Measurements from ENCODE around the gene PRKAR1B.

Gene PRKAR1B

GRCh38 chr7:682810-683209 lies 44.3 kb downstream of the PRKAR1B start:
- TF ChIP-seq, protein P1, sequence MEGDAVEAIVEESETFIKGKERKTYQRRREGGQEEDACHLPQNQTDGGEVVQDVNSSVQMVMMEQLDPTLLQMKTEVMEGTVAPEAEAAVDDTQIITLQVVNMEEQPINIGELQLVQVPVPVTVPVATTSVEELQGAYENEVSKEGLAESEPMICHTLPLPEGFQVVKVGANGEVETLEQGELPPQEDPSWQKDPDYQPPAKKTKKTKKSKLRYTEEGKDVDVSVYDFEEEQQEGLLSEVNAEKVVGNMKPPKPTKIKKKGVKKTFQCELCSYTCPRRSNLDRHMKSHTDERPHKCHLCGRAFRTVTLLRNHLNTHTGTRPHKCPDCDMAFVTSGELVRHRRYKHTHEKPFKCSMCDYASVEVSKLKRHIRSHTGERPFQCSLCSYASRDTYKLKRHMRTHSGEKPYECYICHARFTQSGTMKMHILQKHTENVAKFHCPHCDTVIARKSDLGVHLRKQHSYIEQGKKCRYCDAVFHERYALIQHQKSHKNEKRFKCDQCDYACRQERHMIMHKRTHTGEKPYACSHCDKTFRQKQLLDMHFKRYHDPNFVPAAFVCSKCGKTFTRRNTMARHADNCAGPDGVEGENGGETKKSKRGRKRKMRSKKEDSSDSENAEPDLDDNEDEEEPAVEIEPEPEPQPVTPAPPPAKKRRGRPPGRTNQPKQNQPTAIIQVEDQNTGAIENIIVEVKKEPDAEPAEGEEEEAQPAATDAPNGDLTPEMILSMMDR (conservative IDR thresholded peaks at IDR 0.05; ENCODE audit: low read depth, low read length): no peak
- no peak for DNase-seq (ENCODE audit: low read depth)
- no peak overlapping the region for H3K4me3 ChIP-seq (ENCODE audit: low read length)

GRCh38 chr7:681551-682307 lies 45.4 kb downstream of the PRKAR1B start:
- no peak for DNase-seq (ENCODE audit: low read depth)

DNA sequence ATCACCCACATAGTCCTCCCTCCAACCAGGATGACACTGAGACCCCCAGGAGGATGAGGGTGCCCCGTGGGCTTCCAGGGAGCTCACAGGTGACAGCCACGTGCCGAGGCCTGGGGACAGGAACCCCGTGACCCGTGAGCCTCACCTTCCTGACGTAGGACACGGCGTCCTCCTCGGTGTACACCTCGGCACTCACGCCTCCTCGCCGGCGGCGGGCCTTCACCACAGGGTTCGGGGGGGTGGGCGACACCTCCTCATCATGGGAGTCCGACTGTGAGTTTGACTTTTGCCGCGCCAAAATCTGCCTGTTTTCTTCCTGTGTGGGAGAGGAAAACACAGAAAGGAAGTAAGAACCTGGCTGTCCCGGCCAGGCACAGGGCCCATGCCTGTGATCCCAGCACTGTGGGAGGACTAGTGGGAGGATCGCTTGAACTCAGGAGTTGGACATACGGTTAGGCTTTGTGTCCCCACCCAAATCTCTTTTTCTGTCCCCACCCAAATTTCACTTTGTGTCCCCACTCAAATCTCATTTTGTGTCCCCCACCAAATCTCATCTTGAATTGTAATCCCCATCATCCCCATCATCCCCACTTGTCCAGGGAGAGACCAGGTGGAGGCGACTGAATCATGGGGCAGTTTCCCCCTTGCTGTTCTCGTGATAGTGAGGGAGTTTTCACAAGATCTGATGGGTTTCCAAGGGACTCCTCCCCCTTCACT lies 46.5 kb downstream of the PRKAR1B start:
- DNase-seq (ENCODE audit: low read depth): no peak
- TF ChIP-seq, protein P1 (conservative IDR thresholded peaks at IDR 0.05; ENCODE audit: low read depth, low read length): no peak
- H3K4me3 ChIP-seq (ENCODE audit: low read length): no peak overlapping the region

More at GRCh38 chr7:681551-682307, 45.4 kb downstream of the PRKAR1B start:
- H3K4me3 ChIP-seq (ENCODE audit: low read length): no peak overlapping the region
- TF ChIP-seq, protein P1 (conservative IDR thresholded peaks at IDR 0.05; ENCODE audit: low read depth, low read length): no peak

GRCh38 chr7:676972-677385 lies 50.1 kb downstream of the PRKAR1B start:
- no peak overlapping the region for H3K4me3 ChIP-seq (ENCODE audit: low read length)
- no peak for DNase-seq (ENCODE audit: low read depth)
- TF ChIP-seq, protein P1 (conservative IDR thresholded peaks at IDR 0.05; ENCODE audit: low read depth, low read length): no peak

GRCh38 chr7:676246-676971 lies 50.7 kb downstream of the PRKAR1B start:
- no peak for DNase-seq (ENCODE audit: low read depth)
- no peak overlapping the region for H3K4me3 ChIP-seq (ENCODE audit: low read length)
- TF ChIP-seq, protein P1 (conservative IDR thresholded peaks at IDR 0.05; ENCODE audit: low read depth, low read length): no peak

DNA sequence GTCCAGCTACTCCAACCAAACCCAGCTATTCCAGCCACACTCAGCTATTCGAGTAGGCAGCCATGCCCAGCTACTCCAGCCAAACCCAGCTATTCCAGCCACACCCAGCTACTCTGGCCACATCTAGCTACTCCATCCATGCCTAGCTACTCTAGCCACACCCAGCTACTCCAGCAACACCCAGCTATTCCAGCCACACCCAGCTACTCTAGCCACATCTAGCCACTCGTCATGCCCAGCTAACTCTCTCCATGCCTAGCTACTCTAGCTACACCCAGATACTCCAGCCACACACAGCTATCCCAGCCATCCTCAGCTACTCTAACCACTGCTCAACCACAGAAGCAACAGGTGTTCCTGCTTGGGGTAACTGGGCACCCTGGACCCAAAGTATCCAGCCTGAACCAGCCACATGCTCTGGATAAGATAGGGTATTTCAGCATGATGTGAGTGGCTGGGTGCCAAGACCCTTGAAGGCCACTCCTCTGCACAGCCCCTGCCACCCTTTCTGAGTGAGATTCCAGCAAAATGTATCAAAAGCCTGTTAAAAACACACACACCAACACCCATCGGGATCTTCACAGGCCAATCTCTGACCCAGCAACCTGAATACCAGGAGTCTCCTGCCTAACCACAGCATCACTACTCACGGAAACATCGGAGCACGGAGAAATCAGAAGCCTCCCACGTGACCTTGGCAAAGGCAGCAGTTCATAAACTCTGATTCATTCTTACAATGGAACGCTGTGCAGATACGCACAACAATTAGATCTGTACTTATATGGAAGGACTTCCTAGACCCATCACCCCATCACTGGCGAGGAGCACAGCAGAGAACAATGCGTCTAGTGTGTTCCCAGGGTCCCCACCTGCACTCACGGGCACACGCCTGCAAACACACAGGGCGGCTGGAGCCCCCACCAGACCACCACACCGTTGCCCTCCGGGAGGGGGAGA lies 52.3 kb downstream of the PRKAR1B start:
- TF ChIP-seq, protein P1 (conservative IDR thresholded peaks at IDR 0.05; ENCODE audit: low read depth, low read length): no peak
- H3K4me3 ChIP-seq (ENCODE audit: low read length): no peak overlapping the region
- DNase-seq (ENCODE audit: low read depth): no peak
